Epithelial cell of proximal tubule (primary cell): ENCODE data around the gene MFN1. TPM values are rescaled to one million over a fixed set of nuclear protein-coding genes. Genes with fewer than 3 reads are reported as not detected.
"Not testable (repeated sequence)": the region's sequence is repeated elsewhere in the genome, so short reads cannot be mapped to it uniquely, and the experiment has no call there.

Experiments used
- DNase-seq: peaks from one replicate; pipeline ENCODE4 v3.0.0-alpha.2; 2011; ENCODE audit warnings: low read depth
- H3K4me3 ChIP-seq: 2 replicates; pipeline ENCODE4 v1.5.1; 2011; ENCODE audit warnings: low read depth, mild to moderate bottlenecking, low read length
- total RNA-seq: library from RNA; depleted of rRNA; stranded (reverse); fragments of >200 nt; gene quantifications from 2 replicates; pipeline ENCODE4 v1.2.3, GENCODE V29; 2015
- TF ChIP-seq, protein P1 (sequence below): conservative IDR thresholded peaks from 2 replicates; pipeline ENCODE4 v1.5.1; 2012; ENCODE audit warnings: low read depth, mild to moderate bottlenecking, low read length

The MFN1 gene
- total RNA-seq, 1 donor from 2014 or later = 25.8 TPM

DNA sequence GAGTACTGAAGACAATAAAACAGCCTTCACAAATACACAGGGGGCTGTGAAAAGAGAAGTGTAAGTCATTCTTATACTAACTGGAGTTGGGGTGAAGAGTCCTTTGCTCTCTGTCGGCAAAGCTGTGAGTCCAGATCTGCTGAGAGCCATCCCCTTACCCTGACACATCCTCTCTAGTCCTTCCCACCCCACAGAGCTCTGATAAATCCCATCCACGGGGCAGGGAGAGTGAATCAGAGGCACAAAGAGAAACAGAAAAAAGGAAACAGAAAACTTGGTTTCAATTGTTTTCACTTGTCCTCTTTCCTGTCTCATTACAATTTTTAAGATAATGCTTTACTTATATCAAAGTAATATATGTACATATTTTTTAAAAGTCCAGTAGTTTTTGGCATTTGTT, 42.9 kb upstream of the MFN1 start:
- TF ChIP-seq, protein P1, sequence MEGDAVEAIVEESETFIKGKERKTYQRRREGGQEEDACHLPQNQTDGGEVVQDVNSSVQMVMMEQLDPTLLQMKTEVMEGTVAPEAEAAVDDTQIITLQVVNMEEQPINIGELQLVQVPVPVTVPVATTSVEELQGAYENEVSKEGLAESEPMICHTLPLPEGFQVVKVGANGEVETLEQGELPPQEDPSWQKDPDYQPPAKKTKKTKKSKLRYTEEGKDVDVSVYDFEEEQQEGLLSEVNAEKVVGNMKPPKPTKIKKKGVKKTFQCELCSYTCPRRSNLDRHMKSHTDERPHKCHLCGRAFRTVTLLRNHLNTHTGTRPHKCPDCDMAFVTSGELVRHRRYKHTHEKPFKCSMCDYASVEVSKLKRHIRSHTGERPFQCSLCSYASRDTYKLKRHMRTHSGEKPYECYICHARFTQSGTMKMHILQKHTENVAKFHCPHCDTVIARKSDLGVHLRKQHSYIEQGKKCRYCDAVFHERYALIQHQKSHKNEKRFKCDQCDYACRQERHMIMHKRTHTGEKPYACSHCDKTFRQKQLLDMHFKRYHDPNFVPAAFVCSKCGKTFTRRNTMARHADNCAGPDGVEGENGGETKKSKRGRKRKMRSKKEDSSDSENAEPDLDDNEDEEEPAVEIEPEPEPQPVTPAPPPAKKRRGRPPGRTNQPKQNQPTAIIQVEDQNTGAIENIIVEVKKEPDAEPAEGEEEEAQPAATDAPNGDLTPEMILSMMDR = no peak

GRCh38 chr3:179307362-179307761, 40.1 kb upstream of the MFN1 start:
- H3K4me3 ChIP-seq, DNase-seq: not testable (repeated sequence)

More for the DNA sequence above, 42.9 kb upstream of the MFN1 start:
- no peak overlapping the region for H3K4me3 ChIP-seq
- DNase-seq = no peak

GRCh38 chr3:179308001-179308400, 39.5 kb upstream of the MFN1 start:
- DNase-seq = no peak
- H3K4me3 ChIP-seq = no peak overlapping the region
- TF ChIP-seq, protein P1 = no peak

GRCh38 chr3:179309225-179310078, 38.1 kb upstream of the MFN1 start:
- H3K4me3 ChIP-seq = no peak overlapping the region
- TF ChIP-seq, protein P1 = no peak
- no peak for DNase-seq

- no peak for DNase-seq
- TF ChIP-seq, protein P1 = no peak
- no peak overlapping the region for H3K4me3 ChIP-seq
These were observed 28.6 kb upstream of the MFN1 start for GRCh38 chr3:179318876-179319275.

- TF ChIP-seq, protein P1 = peak; percentile 61
- H3K4me3 ChIP-seq = peak overlapping the region; percentile 90
- no peak for DNase-seq
These were observed 25.7 kb upstream of the MFN1 start for GRCh38 chr3:179321668-179322285.

- no peak for DNase-seq
- H3K4me3 ChIP-seq = peak within 1 kb of the TSS; percentile 90
- TF ChIP-seq, protein P1 = peak; percentile 58
These were observed 25.0 kb upstream of the MFN1 start, which contains the start of gene ZNF639 for GRCh38 chr3:179322286-179323196. Gene ZNF639 (plus strand): TSS chr3:179323031. CDS start chr3:179328294, 5,263 bp downstream.
